KBM-7 (cell line): ENCODE data around the gene TRIM16.
"Not testable (repeated sequence)": the region's sequence is repeated elsewhere in the genome, so short reads cannot be mapped to it uniquely, and the experiment has no call there.

ENCODE experiments used
- DNase-seq: peaks from one replicate; pipeline ENCODE4 v3.0.0-alpha.2; 2015
- in situ Hi-C: fragments of 300-500 bp; cut with MboI; formaldehyde crosslinking; loops from 2 replicates; pipeline ENCODE4 v1.14.3; 2020; ENCODE audit warnings: low sequenced_read_pairs, low pct_unique_long_range_greater_than_20kb, mixed read lengths

The TRIM16 gene

GRCh38 chr17:15683824-15684478 lies at the start of gene TRIM16:
TRIM16 (minus strand) TSS chr17:15684311; CDS start chr17:15651609, 32,702 bp downstream.
- DNase-seq: peak; percentile 77
- in situ Hi-C loops: not testable (repeated sequence)

GRCh38 chr17:15733174-15733789 lies 49.2 kb upstream of the TRIM16 start:
- DNase-seq, in situ Hi-C loops: not testable (repeated sequence)

DNA sequence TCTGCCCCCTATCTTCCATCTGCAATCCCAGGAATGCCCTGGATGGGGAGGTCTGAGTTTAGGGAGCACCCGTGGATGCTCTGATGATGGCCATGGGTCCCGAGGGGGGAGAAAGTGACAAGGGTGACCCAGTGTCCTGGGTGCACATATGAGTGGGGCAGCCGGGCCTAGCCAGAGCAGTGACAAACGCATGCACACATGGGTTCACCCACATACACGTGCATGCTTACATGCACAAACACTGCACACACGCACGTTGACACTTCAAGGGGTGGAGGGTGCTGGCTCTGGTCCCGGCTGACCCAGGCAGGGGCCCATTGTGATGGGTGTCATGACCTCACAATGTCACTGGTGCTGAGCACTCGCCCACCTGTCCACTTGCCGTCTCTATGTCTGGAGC lies 47.8 kb upstream of the TRIM16 start, which contains the start of gene TBC1D26:
TBC1D26 (plus strand) TSS at position 384 of the 400 bp plus-strand sequence. CDS start 3,066 bp downstream, outside the sequence.
- in situ Hi-C loops, DNase-seq: not testable (repeated sequence)

DNA sequence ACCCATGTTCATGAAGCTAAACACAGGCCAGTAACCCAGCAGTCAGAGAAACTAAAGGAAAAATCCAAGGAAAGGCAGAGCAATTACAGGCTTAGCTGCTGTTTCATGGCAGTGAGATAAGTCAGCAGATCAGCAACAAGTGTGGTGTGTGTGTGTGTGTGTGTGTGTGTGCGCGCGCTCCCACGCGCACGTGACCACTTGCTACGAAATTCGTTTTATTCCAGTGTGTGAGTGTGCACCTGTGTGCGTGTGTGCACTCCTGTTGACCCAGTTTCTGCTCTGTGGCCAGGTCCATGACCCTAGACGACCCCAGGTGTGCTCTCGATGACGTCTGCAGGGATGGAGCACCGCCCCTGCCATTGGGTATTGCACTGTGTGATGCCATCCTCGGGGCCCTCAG lies 46.4 kb upstream of the TRIM16 start:
- DNase-seq, in situ Hi-C loops: not testable (repeated sequence)

DNA sequence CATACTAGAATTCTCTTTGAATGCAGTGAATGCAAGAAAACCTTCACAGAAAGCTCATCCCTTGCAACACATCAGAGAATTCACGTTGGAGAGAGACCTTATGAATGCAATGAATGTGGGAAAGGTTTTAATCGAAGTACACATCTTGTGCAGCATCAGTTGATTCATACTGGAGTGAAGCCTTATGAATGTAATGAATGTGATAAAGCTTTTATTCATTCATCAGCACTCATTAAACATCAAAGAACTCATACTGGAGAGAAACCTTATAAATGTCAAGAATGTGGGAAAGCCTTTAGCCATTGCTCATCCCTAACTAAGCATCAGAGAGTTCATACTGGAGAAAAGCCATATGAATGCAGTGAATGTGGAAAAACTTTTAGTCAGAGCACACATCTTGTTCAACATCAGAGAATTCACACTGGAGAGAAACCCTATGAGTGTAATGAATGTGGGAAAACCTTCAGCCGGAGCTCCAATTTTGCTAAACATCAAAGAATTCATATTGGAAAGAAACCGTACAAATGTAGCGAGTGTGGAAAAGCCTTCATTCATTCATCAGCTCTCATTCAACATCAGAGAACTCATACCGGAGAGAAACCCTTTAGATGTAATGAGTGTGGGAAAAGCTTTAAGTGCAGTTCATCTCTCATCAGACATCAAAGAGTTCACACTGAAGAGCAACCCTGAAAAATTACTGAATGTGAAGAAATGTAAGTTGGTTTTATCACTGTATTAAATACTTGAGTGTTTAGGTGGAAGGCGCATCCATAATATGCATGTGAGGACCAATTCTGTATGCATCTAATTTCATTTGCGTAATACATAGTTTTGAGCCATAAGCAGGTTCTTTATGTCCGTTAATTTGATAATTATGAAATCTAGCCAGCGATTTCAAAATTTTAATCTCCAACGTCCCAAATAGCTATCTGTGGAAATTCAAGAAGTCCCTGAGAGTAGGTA lies 32.8 kb upstream of the TRIM16 start:
- DNase-seq, in situ Hi-C loops: not testable (repeated sequence)

DNA sequence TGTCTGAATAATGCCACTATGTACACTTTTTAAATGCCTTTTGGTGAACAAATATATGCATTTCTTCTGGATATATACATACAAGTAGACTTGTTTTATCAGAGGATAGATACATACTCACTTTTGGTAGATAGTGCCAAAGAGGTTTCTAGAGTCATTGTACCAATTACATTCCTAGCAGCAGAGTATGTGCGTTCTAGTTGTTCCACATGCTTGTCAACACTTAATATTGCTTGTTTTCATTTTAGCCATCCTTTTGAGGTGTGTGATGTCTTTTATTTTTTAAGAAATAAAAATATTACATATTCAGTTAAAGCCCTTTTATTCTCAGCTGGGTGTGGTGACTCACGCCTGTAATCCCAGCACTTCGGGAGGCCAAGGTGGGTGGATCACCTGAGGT lies 24.8 kb upstream of the TRIM16 start:
- DNase-seq, in situ Hi-C loops: not testable (repeated sequence)

DNA sequence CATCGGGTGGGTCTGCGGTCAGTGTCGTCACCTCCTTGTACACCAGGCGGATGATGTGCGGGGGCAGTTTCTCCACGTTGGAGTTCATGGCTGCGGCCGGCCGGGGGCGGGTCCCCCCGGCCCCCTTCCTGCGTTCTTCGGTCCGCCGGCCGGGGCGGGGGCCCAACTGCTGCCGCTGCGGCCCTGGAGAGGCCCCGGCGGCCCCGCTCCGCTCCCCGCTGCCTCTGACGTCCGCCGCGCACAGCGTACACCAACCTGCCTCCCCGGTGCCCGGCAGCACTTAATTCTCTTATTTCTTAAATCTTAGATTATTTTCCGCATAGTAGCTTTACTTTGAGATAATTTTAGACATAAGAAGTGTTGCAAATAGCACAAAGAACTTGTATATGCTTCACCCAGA lies 20.7 kb upstream of the TRIM16 start:
- in situ Hi-C loops, DNase-seq: not testable (repeated sequence)

GRCh38 chr17:15704239-15704638 lies 20.1 kb upstream of the TRIM16 start:
- in situ Hi-C loops, DNase-seq: not testable (repeated sequence)

- in situ Hi-C loops, DNase-seq: not testable (repeated sequence)
Measured at GRCh38 chr17:15699937-15700336, 15.8 kb upstream of the TRIM16 start.

DNA sequence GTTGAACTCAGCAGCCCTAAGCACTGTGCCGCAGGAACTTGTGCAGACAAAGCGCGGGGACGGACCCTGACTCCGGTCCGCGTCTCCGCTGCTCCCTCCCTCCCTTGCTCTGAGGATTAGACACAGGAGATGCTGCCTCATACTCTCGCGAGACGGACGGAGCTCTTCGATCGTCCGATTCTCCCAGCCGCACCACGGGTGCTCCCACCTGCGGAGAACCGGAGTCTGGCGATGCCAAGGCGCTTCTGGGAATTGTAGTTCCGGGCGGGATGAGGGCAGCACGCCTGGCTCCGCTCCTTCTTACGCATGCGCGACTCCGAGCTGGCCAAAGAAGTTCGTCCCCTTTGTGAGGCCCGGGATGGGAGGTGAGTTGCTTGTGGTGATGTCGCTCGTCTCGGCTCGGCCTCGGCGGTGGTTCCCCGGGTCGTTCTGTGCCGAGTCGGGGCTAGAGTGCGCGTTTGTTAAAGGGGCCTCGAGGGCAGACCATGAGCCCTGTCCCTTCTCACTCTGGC lies 15.4 kb upstream of the TRIM16 start, which contains the start of gene ZNF286A:
ZNF286A (plus strand) TSS at position 340 of the 512 bp plus-strand sequence. CDS start 578 bp downstream, outside the sequence.
- in situ Hi-C loops: not testable (repeated sequence)
- DNase-seq: peak; percentile 100

DNA sequence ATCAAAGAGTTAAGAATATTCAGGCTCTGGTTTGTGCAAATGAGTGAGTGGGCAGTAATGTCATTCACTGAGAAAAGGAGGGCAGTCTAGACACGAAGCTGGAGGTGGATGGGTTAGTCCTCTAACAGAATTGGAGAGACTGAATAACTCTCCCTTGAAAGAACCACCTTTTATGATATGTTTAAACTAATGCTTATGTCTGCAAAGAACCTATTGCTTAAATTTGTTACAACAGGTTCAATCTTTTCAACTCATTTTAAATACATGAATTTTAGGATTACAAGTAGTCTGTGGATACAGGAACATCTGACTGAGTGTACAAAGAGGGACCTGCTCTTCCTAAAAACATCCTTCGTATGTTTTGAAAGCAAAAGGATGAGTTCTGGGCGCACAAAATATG lies 14.9 kb upstream of the TRIM16 start:
- DNase-seq: peak; percentile 31
- in situ Hi-C loops: not testable (repeated sequence)

GRCh38 chr17:15687494-15687893 lies 3.4 kb upstream of the TRIM16 start:
- DNase-seq, in situ Hi-C loops: not testable (repeated sequence)

- in situ Hi-C loops, DNase-seq: not testable (repeated sequence)
Measured at GRCh38 chr17:15683135-15683534, 976 bp downstream of the TRIM16 start.

DNA sequence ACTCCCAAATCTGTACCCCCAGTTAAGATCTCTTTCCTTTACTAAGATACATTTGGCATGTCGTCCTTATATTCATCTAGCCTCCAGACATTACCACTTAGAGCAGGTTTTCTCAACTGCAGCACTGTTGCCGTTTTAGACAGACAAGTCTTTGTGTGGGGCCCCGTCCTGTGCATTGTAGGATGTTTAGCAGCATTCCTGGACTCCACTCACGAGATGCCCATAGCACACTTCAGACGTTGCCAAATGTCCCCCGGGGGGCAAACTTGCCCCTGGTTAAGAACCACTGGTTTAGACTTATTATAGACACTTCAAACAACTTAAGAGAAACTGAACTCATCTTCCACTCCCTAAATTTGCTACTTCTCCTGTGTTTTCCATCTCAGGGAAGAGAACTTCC lies 8.1 kb downstream of the TRIM16 start:
- in situ Hi-C loops, DNase-seq: not testable (repeated sequence)

DNA sequence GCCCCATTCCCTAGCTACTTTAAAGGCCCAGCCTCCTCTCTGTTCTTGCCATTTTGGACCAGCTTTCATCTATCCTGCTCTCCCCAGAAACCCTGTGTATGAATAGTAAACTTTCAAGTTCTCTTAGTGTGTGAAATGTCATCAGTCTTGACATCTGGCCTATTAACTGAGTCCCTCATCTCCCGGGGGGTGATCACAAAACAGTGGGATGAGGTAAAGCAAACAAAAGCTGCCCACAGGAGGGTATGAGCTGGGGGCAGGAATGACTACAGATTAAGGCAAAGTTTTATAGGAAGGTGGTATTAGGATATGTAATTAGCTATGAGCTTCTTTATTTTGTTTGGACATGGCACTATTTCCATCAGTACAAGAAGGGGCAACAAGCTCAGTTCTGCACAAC lies 9.5 kb downstream of the TRIM16 start:
- in situ Hi-C loops, DNase-seq: not testable (repeated sequence)

DNA sequence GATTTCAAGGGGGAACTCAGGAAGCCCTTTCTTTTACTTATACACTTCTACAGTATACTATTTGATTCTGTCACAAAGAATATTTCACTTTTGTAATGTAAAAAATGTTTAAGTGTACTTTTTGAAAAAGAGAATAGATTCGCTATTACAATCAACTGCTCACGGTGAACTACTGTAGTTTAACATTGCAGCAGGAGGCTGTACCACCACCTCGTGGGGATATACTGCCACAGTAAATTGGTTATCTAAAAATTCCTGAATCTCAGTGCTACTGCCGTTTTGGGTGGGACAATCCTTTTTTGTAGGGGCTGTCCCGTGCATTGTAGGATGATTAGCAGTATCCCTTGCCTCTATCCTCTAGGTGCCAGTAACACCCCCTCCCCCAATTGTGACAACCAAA lies 14.6 kb downstream of the TRIM16 start:
- DNase-seq, in situ Hi-C loops: not testable (repeated sequence)

- in situ Hi-C loops: no loop called here
- DNase-seq: no peak
Measured at GRCh38 chr17:15663691-15664090, 20.4 kb downstream of the TRIM16 start.

- no peak for DNase-seq
- in situ Hi-C loops: no loop called here
Measured at GRCh38 chr17:15663176-15663575, 20.9 kb downstream of the TRIM16 start.

GRCh38 chr17:15662681-15663080 lies 21.4 kb downstream of the TRIM16 start:
- no peak for DNase-seq
- in situ Hi-C loops: no loop called here
